ENCODE results near the gene DBH.
A peak's percentile ranks its signal among the peaks of the same experiment; 100 is the strongest.

The DBH gene

DNA sequence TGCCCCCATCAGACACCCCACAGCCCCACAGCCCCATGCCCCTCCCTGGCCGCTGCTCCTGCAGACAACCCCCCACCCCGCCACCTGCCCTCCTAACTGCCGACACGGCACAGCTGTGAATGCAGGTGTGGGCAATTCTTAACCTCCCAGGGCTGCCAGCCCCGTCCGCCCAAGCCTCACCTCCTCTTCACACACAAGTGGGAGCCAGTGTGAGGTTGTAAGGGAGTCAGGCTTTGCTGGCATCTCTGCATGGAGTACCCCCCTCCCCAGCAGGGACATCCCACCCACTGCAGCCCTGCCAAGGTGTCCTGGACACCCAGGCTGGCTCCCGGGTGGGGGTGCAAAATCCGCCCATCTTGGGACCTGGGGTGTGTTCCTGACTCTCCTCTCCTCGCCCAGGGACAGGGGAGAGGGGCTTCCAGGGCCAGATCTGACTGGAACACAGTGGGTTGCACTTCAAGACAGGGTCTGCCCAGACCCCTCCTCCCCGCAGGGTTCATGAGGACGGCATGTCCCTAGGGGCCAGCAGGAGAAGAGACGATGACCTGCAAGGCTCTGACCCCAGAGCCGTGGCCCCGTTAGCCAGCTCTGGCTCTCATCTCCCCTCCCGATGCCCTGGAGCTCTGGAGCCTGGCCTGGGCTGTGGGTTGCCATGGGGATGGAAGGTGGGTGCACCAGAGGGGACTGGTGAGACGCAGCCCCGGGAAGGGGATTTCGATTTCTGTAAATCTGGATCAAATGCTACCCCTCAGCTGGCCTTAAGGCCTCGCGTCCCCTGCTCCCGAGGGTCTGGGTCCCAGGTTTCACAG, 67.6 kb downstream of the DBH start:
- DNase-seq: peak; percentile 35

DNA sequence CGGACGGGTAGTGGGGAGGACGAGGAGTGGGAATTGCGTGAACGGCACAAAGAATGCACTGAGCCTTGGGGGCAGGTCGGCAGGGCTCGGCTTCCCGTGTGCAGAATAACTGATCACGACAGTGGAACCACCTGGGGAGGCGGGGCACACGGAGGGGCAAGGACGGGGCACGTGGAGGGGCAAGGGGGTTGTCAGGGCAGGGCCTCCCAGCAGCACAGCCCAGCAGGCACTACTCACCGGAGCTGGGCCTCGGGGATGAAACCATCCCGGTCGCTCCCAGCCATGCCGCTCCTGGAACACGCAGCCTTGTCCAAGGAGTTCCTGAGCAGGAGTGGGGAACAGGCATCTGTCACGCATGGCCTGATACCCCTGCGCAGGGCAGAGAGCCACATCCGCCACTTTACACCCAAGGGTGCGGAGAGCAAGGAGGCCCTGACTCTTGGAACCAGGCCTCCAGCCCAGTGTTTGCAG, 68.6 kb downstream of the DBH start:
- DNase-seq: peak; percentile 20

GRCh38 chr9:133705576-133705975, 69.4 kb downstream of the DBH start:
- DNase-seq: peak; percentile 19

DNA sequence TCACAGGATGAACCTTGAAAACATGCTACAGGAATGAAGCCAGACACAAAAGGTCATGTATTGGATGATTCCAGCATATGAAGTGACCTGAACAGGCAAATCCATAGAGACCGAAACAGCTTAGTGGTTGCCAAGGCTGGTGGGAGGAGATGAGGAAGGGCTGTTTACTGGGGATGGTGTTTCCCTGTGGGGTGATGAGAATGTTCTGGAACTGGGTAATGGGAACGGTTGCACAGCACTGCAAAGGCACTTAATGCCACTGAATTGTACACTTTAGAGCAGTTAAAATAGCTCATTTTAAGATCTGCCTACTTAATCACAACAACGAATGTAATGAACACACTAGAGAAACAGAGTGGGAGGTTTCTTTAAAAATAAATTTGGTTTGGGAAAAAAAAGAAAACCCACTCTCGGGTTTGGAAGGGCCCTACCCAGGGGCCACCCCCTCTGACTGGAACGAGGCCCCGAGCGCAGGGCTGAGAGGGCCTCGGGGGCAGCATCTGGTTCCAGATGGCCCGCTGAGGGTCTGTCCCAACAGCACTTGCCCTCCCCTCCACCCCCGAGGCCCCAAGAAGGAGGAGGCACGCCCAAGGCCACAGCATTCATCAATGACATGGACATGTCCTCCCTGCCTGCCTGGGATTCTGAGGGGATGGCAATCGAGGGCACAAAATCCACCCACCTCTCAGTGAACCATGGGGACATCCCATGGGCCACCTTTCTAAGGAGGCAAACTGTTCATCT, 70.3 kb downstream of the DBH start:
- peak; percentile 25 for DNase-seq

DNA sequence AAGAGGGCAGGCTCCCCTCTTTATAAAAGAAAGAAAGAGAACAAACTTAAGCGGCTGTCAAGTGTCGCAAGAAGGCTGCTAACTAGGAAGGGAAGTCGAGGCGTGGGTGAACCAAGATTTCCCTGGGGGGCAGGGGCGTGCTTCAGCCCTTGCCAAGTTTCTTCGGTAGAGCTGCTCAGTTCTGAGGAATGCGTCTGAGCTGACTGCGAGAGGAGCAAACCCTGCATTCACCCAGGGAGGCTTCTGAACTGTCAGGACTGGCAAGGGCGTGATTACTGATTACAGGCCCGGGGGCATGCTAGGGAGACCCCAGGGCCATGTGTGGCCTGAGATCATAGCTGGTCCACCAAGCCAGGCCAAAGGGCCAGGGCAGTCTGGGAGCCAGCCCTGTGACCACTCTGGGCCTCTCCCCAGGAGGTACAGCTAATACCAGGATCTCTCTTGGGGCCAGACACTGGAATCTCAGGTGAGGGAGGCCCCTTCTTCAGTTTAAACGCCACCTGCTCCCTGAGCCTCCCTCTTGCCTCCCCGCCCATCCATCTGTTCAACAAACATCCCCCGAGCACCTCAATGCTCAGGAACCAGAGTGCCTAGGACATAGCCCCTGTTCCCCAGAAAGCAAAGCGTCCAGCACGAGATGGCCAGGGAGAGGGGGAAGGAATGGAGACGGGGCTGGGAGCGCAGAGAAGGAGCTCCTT, 71.1 kb downstream of the DBH start:
- DNase-seq: peak; percentile 47

- DNase-seq: peak; percentile 26
Measured at GRCh38 chr9:133707763-133708245, 71.6 kb downstream of the DBH start.

DNA sequence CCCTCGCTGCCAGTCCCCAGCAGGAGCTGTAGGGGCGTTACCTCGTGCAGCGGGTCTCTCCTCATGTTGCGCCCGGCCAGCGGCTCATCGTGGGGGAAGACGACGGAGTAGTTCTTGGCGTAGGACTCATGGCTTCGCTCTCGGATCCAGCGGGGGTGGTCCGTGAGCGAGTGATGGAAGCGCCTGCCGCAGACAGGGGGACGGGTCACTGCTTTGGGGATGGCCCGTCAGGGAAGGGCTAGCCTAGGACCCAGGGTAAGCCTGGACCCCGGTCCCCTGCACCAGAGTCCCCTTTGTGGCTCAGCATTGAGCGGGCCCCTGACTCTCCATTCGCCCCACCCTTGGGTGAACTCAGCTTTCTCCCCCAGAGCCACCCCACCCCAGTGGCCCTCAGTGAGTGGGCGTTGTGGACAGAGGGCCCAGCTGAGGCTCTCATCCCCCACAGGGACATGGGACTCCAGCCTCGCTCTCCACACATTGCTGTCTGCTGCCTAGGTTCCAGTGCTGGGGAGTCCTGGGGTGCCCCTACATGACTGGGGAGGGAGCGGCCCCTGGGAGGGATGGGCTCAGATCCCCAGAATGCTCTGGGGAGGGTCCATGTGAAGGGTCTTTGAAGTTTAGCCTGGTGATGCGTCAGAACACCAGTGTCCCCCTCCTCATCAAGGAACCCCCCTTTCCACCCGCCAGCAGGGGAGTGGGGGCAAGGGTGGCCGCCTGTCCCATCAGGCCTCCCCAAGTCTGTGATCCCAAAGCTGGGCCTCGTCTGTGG, 72.3 kb downstream of the DBH start:
- DNase-seq: peak; percentile 19
